GM12892 (cell line): Measurements from ENCODE around the gene BCL2L12.

Source experiments
- POLR2A ChIP-seq: IDR thresholded peaks from 2 replicates; pipeline ENCODE4 v1.6.1; 2011; ENCODE audit warnings: low read depth, low read length, control low read depth
- POLR2AphosphoS5 ChIP-seq: IDR thresholded peaks from 2 replicates; pipeline ENCODE4 v1.6.1; 2011; ENCODE audit warnings: low read depth, low read length, control low read depth

- TF ChIP-seq POLR2A (no peak), POLR2AphosphoS5 (no peak)
Observed at GRCh38 chr19:49680421-49681351, 15.0 kb downstream of the BCL2L12 start.
